Panc1 (cell line): ENCODE data around the gene TUBA1B. TPM values are rescaled to one million over a fixed set of nuclear protein-coding genes. Genes with fewer than 3 reads are reported as not detected.

Experiments used
- ATAC-seq: fragments of 200-7000 bp; cut with Tn5 transposase; 2 replicates; pipeline ENCODE4 v1.9.1; 2020; ENCODE audit warnings: mild to moderate bottlenecking, moderate library complexity
- BruUV-seq: library from RNA; stranded (reverse); fragments of 400-500 nt; replicated peaks from 2 replicates; lab custom pipeline; 2021; lab: Mats Ljungman, UMichigan
- CTCF ChIA-PET: fragments of 300-600 bp; sonication (Branson Sonifier 250); formaldehyde crosslinking; loops from one replicate; lab custom pipeline; 2022; ENCODE audit warnings: antibody characterized with exemption; lab: Charles Lee
- POLR2A ChIA-PET: fragments of 300-600 bp; sonication (Branson Sonifier 250); formaldehyde crosslinking; loops from one replicate; lab custom pipeline; 2022; ENCODE audit warnings: antibody characterized with exemption; lab: Charles Lee
- DNase-seq: peaks from one replicate; pipeline ENCODE4 v3.0.0-alpha.2; 2010; ENCODE audit warnings: low read depth, low spot score
- H3K27ac ChIP-seq: 2 replicates; pipeline ENCODE4 v1.5.1; 2011; ENCODE audit warnings: mild to moderate bottlenecking, low read length, inconsistent platforms
- H3K27me3 ChIP-seq: fragments of 200-500 bp; sonication (Bioruptor generic); 2 replicates; pipeline ENCODE4 v1.6.0; 2014; ENCODE audit warnings: low read length, inconsistent platforms; ENCODE audit not compliant: control insufficient read depth, insufficient read depth
- H3K36me3 ChIP-seq: fragments of 200-500 bp; sonication (Bioruptor generic); 2 replicates; pipeline ENCODE4 v1.5.1; 2014; ENCODE audit warnings: inconsistent platforms, mild to moderate bottlenecking, low read length, moderate library complexity; ENCODE audit not compliant: control insufficient read depth, insufficient read depth
- H3K4me1 ChIP-seq: 2 replicates; pipeline ENCODE4 v1.5.1; 2011; ENCODE audit warnings: inconsistent platforms, mild to moderate bottlenecking, low read length, moderate library complexity; ENCODE audit not compliant: control insufficient read depth, insufficient read depth
- H3K4me3 ChIP-seq, 2 experiments: 2 replicates each; pipeline ENCODE4 v1.5.1; 2011 to 2012; ENCODE audit warnings: low read depth in 2 of 2, low read length in 2 of 2, mild to moderate bottlenecking in 2 of 2, inconsistent platforms in 1 of 2, moderate library complexity in 1 of 2
- H3K9me3 ChIP-seq: fragments of 200-500 bp; sonication (Bioruptor generic); 2 replicates; pipeline ENCODE4 v1.5.1; 2014; ENCODE audit warnings: low read depth, mild to moderate bottlenecking, inconsistent platforms, low read length, moderate library complexity; ENCODE audit not compliant: control insufficient read depth, insufficient read depth
- POLR2AphosphoS5 ChIP-seq: IDR thresholded peaks from 2 replicates; pipeline ENCODE4 v1.6.1; 2012; ENCODE audit warnings: mild to moderate bottlenecking, low read depth, low read length, moderate library complexity
- SIN3A ChIP-seq: IDR thresholded peaks from 2 replicates; pipeline ENCODE4 v1.6.1; 2012; ENCODE audit warnings: low read depth, mild to moderate bottlenecking, low read length, moderate library complexity, borderline replicate concordance; ENCODE audit not compliant: insufficient read depth
- TCF7L2 ChIP-seq: IDR thresholded peaks from 2 replicates; pipeline ENCODE4 v1.6.1; 2011; ENCODE audit warnings: mild to moderate bottlenecking, low read depth, low read length, inconsistent platforms
- in situ Hi-C: cut with HindIII; loops from 2 replicates; pipeline ENCODE4 v1.10.0; 2016; ENCODE audit warnings: low sequenced_read_pairs, low pct_unique_long_range_greater_than_20kb
- intact Hi-C: fragments of 100-400 bp; cut with micrococcal nuclease; formaldehyde crosslinking; loops from one replicate; pipeline ENCODE4 v1.10.0; 2022; ENCODE audit not compliant: unreplicated experiment
- total RNA-seq: library from RNA; stranded (reverse); gene quantifications from one replicate; pipeline ENCODE4 v1.2.1, GENCODE V29; 2021; ENCODE audit not compliant: unreplicated experiment
- TF ChIP-seq, protein P1 (sequence below): fragments of 450-650 bp; IDR thresholded peaks from 2 replicates; pipeline ENCODE4 v1.5.1; 2017; ENCODE audit warnings: mild to moderate bottlenecking
- TF ChIP-seq, protein P2 (sequence below), 2 experiments: IDR thresholded peaks; 2 replicates each; pipeline ENCODE4 v1.6.1; 2011 to 2012; ENCODE audit warnings: low read depth in 2 of 2, control low read depth in 1 of 2, low read length in 1 of 2, mild to moderate bottlenecking in 1 of 2, moderate library complexity in 1 of 2; ENCODE audit not compliant: insufficient read depth in 1 of 2

Gene TUBA1B
- total RNA-seq, 1 experiment from 2014 or later, result 1,275 TPM

- BruUV-seq, result no TSS peak
- intact Hi-C loops, result no loop called here
- Histone ChIP-seq H3K4me1 (peaks cover 8% of the 10 kb centered on the region), H3K27ac (no peak overlapping the region), H3K36me3 (peaks cover 2% of the 10 kb centered on the region; the same call in 1 of the 2 replicates), H3K9me3 (no peaks in the 10 kb centered on the region), H3K27me3 (no peaks in the 10 kb centered on the region), H3K4me3 (no peak overlapping the region)
- DNase-seq, result no peak
- no peak for TF ChIP-seq POLR2AphosphoS5
- TF ChIP-seq, protein P1, sequence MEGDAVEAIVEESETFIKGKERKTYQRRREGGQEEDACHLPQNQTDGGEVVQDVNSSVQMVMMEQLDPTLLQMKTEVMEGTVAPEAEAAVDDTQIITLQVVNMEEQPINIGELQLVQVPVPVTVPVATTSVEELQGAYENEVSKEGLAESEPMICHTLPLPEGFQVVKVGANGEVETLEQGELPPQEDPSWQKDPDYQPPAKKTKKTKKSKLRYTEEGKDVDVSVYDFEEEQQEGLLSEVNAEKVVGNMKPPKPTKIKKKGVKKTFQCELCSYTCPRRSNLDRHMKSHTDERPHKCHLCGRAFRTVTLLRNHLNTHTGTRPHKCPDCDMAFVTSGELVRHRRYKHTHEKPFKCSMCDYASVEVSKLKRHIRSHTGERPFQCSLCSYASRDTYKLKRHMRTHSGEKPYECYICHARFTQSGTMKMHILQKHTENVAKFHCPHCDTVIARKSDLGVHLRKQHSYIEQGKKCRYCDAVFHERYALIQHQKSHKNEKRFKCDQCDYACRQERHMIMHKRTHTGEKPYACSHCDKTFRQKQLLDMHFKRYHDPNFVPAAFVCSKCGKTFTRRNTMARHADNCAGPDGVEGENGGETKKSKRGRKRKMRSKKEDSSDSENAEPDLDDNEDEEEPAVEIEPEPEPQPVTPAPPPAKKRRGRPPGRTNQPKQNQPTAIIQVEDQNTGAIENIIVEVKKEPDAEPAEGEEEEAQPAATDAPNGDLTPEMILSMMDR, result no peak
- TF ChIP-seq, protein P2, sequence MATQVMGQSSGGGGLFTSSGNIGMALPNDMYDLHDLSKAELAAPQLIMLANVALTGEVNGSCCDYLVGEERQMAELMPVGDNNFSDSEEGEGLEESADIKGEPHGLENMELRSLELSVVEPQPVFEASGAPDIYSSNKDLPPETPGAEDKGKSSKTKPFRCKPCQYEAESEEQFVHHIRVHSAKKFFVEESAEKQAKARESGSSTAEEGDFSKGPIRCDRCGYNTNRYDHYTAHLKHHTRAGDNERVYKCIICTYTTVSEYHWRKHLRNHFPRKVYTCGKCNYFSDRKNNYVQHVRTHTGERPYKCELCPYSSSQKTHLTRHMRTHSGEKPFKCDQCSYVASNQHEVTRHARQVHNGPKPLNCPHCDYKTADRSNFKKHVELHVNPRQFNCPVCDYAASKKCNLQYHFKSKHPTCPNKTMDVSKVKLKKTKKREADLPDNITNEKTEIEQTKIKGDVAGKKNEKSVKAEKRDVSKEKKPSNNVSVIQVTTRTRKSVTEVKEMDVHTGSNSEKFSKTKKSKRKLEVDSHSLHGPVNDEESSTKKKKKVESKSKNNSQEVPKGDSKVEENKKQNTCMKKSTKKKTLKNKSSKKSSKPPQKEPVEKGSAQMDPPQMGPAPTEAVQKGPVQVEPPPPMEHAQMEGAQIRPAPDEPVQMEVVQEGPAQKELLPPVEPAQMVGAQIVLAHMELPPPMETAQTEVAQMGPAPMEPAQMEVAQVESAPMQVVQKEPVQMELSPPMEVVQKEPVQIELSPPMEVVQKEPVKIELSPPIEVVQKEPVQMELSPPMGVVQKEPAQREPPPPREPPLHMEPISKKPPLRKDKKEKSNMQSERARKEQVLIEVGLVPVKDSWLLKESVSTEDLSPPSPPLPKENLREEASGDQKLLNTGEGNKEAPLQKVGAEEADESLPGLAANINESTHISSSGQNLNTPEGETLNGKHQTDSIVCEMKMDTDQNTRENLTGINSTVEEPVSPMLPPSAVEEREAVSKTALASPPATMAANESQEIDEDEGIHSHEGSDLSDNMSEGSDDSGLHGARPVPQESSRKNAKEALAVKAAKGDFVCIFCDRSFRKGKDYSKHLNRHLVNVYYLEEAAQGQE (IDR thresholded peaks at IDR 0.05; ENCODE audit: insufficient read depth in 1 of 2, low read depth in 2 of 2, low read length in 1 of 2), result no peak
- no peak for TF ChIP-seq TCF7L2
- no peak for TF ChIP-seq SIN3A
- in situ Hi-C loops, result no loop called here
- POLR2A ChIA-PET, result no interaction called here
- no peak for ATAC-seq
- CTCF ChIA-PET, result interaction anchor here (0.7 to 3.7 kb wide), 5 partner anchors 11 to 343 kb away, joined by 4 to 22 read pairs (median 6); no protein-coding TSS in a partner anchor
Measured at GRCh38 chr12:49098703-49099102, 32.5 kb downstream of the TUBA1B start.

DNA sequence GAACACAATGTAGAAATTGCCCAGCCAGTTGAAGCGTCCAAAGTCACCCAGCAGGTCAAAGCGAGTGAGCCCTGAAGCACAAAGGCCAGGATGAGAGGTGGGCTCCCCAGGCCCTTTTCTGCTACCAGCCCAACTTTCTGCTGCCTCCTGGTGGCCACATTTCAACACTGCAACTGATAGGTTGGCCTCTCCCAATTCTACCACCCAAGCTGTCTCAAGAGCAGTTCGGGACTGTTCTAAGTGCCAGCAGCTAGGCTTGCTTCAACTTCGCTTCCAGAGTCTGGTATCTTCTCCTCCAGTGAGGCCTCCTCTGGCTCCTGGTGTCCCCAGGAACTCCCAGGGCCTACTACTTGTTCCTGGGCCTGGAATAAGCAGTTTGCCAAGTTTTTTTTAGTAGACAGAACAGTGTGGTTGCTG, 33.2 kb downstream of the TUBA1B start:
- peak; percentile 38 for DNase-seq
- CTCF ChIA-PET, result interaction anchor here (0.6 to 3.7 kb wide), 4 partner anchors 10 to 42 kb away, joined by 3 to 22 read pairs (median 5); no protein-coding TSS in a partner anchor
- BruUV-seq, result no TSS peak
- peak; percentile 41; the same call in 1 of the 2 replicates for ATAC-seq
- Histone ChIP-seq H3K27me3 (no peaks in the 10 kb centered on the region), H3K4me1 (peaks cover 11% of the 10 kb centered on the region), H3K9me3 (no peaks in the 10 kb centered on the region), H3K4me3 (no peak overlapping the region), H3K36me3 (peaks cover 2% of the 10 kb centered on the region; the same call in 1 of the 2 replicates), H3K27ac (no peak overlapping the region)
- intact Hi-C loops, result no loop called here
- POLR2A ChIA-PET, result no interaction called here
- TF ChIP-seq, protein P1, result peak; percentile 92
- no peak for TF ChIP-seq POLR2AphosphoS5
- in situ Hi-C loops, result no loop called here
